ENCODE results near the gene TMEM116.

DNA sequence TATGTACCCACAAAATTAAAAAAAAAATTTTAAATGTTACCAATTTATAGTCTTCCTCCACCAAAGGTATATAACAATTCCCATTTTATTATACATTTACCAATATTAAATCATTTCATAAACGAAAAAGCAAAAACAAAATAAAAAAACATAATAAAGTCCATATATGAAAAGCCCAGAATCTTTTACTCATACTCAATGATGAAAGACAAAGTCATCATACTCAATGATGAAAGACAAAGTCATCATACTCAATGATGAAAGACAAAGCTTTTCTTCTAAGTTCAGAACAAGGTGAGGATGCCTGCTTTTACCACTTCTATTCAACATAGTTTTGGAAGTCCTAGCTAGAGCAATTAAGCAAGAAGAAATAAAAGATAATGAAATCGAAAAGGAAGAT is 28.1 kb downstream of the TMEM116 start:
- no peak for TF ChIP-seq CTCF (IDR thresholded peaks at IDR 0.05)
- TF ChIP-seq POLR2A (IDR thresholded peaks at IDR 0.05), result no peak
